Measurements from ENCODE around the gene GFRA1.

GFRA1 gene

GRCh38 chr10:116209781-116210180 lies 63.2 kb downstream of the GFRA1 start (continued):
- TF ChIP-seq PRDM6 (tag by site-specific recombination; IDR thresholded peaks at IDR 0.05) = no peak

- Histone ChIP-seq H3K4me3 (ENCODE audit: low read depth, low read length) (no peak overlapping the region), H3K4me1 (ENCODE audit: control insufficient read depth, insufficient read depth, low read length) (peaks cover 6% of the 10 kb centered on the region; the same call in 1 of the 2 replicates), H3K9me3 (ENCODE audit: control insufficient read depth, insufficient read depth, low read depth, low read length) (no peaks in the 10 kb centered on the region), H3K36me3 (ENCODE audit: control insufficient read depth in 2 of 2, insufficient read depth in 1 of 2, low read length in 2 of 2) (no peaks in the 10 kb centered on the region), H3K27ac (ENCODE audit: extremely low read depth, low read depth, low read length) (no peak overlapping the region)
- CTCF ChIA-PET = interaction anchor here (1.7 kb wide), 1 partner anchor 11 kb away, joined by 5 read pairs; no protein-coding TSS in a partner anchor
- POLR2A ChIA-PET = no interaction called here
- TF ChIP-seq ZNF501 (tag by site-specific recombination; IDR thresholded peaks at IDR 0.05) = no peak
- no peak for TF ChIP-seq ZNF510 (tag by site-specific recombination; IDR thresholded peaks at IDR 0.05; ENCODE audit: insufficient replicate concordance)
- TF ChIP-seq SETDB1 (IDR thresholded peaks at IDR 0.05; ENCODE audit: insufficient read length, low read length) = no peak
- TF ChIP-seq ZNF114 (tag by site-specific recombination; IDR thresholded peaks at IDR 0.05) = no peak
- TF ChIP-seq ZNF791 (tag by site-specific recombination; IDR thresholded peaks at IDR 0.05) = no peak
- no peak for TF ChIP-seq KLF17 (tag by site-specific recombination; IDR thresholded peaks at IDR 0.05)
- no peak for TF ChIP-seq GLIS2 (tag by site-specific recombination; IDR thresholded peaks at IDR 0.05)
- TF ChIP-seq ZNF677 (tag by site-specific recombination; IDR thresholded peaks at IDR 0.05) = no peak
- no peak for TF ChIP-seq ZNF776 (tag by site-specific recombination; IDR thresholded peaks at IDR 0.05; ENCODE audit: borderline replicate concordance)
- TF ChIP-seq KLF16 (tag by site-specific recombination; IDR thresholded peaks at IDR 0.05) = no peak
Measured at GRCh38 chr10:116208956-116209567, 63.9 kb downstream of the GFRA1 start.

GRCh38 chr10:116207690-116208089 lies 65.3 kb downstream of the GFRA1 start:
- CTCF ChIA-PET = no interaction called here
- H3K4me1 ChIP-seq (ENCODE audit: control insufficient read depth, insufficient read depth, low read length) = peaks cover 6% of the 10 kb centered on the region; the same call in 1 of the 2 replicates
- no peak overlapping the region for H3K27ac ChIP-seq (ENCODE audit: extremely low read depth, low read depth, low read length)
- POLR2A ChIA-PET = no interaction called here
- TF ChIP-seq PRDM1 (tag by site-specific recombination; IDR thresholded peaks at IDR 0.05) (peak; percentile 62), ZBTB7A (tag by site-specific recombination; IDR thresholded peaks at IDR 0.05; ENCODE audit: low read depth) (no peak)
- H3K36me3 ChIP-seq (ENCODE audit: control insufficient read depth in 2 of 2, insufficient read depth in 1 of 2, low read length in 2 of 2) = no peaks in the 10 kb centered on the region
- H3K9me3 ChIP-seq (ENCODE audit: control insufficient read depth, insufficient read depth, low read depth, low read length) = no peaks in the 10 kb centered on the region
- H3K4me3 ChIP-seq (ENCODE audit: low read depth, low read length) = no peak overlapping the region

DNA sequence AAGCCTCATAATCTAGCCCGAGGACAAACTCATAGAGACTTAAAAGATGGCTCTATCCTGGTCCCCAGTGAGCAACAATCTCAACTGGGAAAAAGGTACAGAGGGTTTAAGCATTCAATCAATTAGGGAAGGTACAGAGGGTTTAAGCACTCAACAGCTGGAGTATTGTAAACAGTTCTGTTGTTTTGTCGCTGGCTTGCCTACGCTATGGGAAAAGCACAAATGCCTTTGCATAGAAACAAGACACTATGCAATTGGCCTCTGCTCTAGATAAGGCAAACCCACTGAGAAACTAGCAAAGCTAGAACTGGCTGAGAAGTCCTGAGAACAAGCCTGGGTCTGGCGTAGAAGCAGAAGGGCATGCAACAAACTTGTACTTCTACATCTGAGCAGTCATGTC lies 69.3 kb downstream of the GFRA1 start:
- TF ChIP-seq ZNF837 (tag by site-specific recombination; IDR thresholded peaks at IDR 0.05) = no peak
- Histone ChIP-seq H3K27ac (ENCODE audit: extremely low read depth, low read depth, low read length) (no peak overlapping the region), H3K4me1 (ENCODE audit: control insufficient read depth, insufficient read depth, low read length) (no peaks in the 10 kb centered on the region), H3K9me3 (ENCODE audit: control insufficient read depth, insufficient read depth, low read depth, low read length) (no peaks in the 10 kb centered on the region), H3K36me3 (ENCODE audit: control insufficient read depth in 2 of 2, insufficient read depth in 1 of 2, low read length in 2 of 2) (no peaks in the 10 kb centered on the region), H3K4me3 (ENCODE audit: low read depth, low read length) (no peak overlapping the region)
- ChIA-PET CTCF (no interaction called here), POLR2A (no interaction called here)

Measured in HEK293 (cell line).